CD4-positive, alpha-beta T cell treated with Interleukin-17A for 4 hours (primary cell): ENCODE results near the gene EXOC6.
"Not testable (repeated sequence)": the region's sequence is repeated elsewhere in the genome, so short reads cannot be mapped to it uniquely, and the experiment has no call there.

Experiments
- DNase-seq: peaks from one replicate; pipeline ENCODE4 v3.0.0-alpha.2; 2020; ENCODE audit warnings: mixed read lengths

Gene EXOC6

GRCh38 chr10:93083743-93084539 lies 235.6 kb downstream of the EXOC6 start:
- DNase-seq, result no peak

- no peak for DNase-seq
Measured at GRCh38 chr10:93085272-93085859, 237.0 kb downstream of the EXOC6 start.

GRCh38 chr10:93086289-93086688 lies 238.0 kb downstream of the EXOC6 start:
- no peak for DNase-seq

GRCh38 chr10:93087846-93088245 lies 239.5 kb downstream of the EXOC6 start:
- no peak for DNase-seq

- no peak for DNase-seq
Measured at GRCh38 chr10:93088466-93088865, 240.1 kb downstream of the EXOC6 start.

GRCh38 chr10:93090619-93091018 lies 242.3 kb downstream of the EXOC6 start:
- no peak for DNase-seq

GRCh38 chr10:93091960-93092359 lies 243.6 kb downstream of the EXOC6 start:
- no peak for DNase-seq

GRCh38 chr10:93095225-93095624 lies 246.9 kb downstream of the EXOC6 start:
- DNase-seq, result no peak

- no peak for DNase-seq
Measured at GRCh38 chr10:93096901-93097300, 248.6 kb downstream of the EXOC6 start.

- DNase-seq, result no peak
Measured at GRCh38 chr10:93097386-93097785, 249.1 kb downstream of the EXOC6 start.

GRCh38 chr10:93098816-93099215 lies 250.5 kb downstream of the EXOC6 start:
- no peak for DNase-seq

- no peak for DNase-seq
Measured at GRCh38 chr10:93099670-93100069, 251.3 kb downstream of the EXOC6 start.

- not testable (repeated sequence) for DNase-seq
Measured at GRCh38 chr10:93101148-93101547, 252.8 kb downstream of the EXOC6 start.

GRCh38 chr10:93103953-93104352 lies 255.6 kb downstream of the EXOC6 start:
- DNase-seq, result no peak

GRCh38 chr10:93106631-93107072 lies 258.3 kb downstream of the EXOC6 start:
- no peak for DNase-seq
